NCI-H1048 (cell line): ENCODE measurements around the gene ZFYVE27.

Experiments used
- DNase-seq: peaks from one replicate; lab custom pipeline; 2025; lab: John Stamatoyannopoulos, UW

ZFYVE27 gene

DNA sequence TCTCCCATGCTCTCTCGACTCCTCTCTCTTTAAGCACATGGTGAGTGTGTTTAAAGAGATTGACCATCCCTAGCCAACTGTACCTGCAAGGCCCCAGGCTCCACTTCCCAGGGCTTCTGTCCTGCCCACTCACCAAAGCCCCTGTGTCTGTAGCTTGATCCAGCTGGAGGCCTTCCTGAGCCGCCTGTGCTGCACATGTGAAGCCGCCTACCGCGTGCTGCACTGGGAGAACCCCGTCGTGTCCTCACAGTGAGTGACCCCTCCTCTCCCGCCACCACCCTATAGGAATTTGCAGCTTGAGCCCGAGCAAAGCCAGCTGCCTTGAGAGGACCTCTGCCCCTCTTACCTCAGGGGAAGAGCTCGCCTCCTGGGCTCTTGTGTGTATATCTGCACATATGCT lies 11.2 kb downstream of the ZFYVE27 start:
- no peak for DNase-seq

DNA sequence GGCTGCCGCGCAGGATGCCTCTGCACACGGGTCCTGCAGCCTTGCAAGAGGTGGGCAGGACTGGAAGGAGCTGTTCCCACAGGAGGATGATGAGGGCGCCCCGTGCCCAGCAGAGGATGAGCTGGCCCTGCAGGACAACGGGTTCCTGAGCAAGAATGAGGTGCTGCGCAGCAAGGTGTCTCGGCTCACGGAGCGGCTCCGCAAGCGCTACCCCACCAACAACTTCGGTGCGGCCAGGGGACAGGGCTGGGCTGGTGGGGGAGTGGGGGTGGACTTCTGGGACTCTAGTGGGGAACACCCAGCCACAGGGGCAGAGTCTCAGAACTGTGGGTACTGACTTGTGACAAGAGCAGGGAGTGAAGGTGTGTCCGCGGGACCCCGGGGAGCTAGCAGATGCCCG lies 16.0 kb downstream of the ZFYVE27 start:
- DNase-seq: no peak

DNA sequence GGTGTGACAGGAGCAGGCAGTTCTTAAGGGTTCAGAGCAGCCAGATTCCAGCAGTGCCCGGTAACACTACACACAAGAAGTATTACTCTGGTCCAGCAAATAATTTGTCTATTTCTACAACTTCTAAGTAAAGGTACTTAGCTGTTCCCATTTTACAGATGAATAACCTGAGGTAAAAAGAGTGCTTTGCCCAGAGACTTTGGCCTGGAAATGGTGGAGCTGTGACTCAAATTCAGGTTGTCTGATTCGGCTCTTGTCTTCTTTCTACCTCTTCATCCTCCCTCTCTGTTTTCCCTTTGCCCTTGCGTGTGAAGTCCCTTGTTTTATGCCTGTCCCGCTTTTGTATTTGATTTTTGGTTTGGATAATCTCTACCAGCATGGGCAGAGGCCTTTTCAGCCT lies 17.8 kb downstream of the ZFYVE27 start:
- DNase-seq: no peak

DNA sequence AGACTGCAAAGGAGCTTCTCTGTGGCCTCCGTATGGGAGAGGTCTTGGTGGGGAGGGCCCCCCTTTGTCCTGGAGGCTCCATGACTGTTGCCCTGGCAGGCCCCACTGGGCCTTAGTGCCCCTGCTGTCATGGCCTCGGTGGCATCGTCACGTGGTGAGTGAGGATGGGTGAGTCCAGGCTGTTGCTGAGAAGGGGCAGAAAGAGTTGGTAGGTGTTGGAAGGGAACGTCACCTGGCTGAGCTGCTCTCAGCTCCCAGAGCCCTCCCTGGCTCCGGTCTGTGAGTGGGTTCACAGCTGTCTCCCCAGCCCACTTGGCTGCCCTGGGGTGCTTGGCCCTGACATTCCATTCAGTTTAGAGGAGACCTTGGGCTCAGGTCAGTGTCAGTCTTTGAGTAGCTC lies 18.8 kb downstream of the ZFYVE27 start:
- DNase-seq: no peak

DNA sequence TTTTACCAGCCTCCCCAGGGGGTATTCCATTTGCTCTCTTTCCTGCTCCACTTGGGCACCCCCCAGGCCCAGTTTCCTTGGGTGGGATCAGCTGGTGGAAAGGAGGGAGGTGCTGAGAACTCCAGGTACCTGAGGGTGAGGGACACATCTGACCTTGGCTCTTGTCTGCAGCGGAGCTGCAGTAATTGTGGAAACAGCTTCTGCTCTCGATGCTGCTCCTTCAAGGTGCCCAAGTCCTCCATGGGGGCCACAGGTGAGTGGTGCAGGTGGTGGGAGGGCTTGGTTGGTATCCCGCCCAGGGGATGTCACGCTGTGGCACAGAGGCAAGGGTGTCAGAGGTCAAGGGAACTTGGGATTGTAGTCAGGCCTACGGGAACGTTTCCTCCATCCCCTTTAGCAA lies 20.5 kb downstream of the ZFYVE27 start:
- no peak for DNase-seq

DNA sequence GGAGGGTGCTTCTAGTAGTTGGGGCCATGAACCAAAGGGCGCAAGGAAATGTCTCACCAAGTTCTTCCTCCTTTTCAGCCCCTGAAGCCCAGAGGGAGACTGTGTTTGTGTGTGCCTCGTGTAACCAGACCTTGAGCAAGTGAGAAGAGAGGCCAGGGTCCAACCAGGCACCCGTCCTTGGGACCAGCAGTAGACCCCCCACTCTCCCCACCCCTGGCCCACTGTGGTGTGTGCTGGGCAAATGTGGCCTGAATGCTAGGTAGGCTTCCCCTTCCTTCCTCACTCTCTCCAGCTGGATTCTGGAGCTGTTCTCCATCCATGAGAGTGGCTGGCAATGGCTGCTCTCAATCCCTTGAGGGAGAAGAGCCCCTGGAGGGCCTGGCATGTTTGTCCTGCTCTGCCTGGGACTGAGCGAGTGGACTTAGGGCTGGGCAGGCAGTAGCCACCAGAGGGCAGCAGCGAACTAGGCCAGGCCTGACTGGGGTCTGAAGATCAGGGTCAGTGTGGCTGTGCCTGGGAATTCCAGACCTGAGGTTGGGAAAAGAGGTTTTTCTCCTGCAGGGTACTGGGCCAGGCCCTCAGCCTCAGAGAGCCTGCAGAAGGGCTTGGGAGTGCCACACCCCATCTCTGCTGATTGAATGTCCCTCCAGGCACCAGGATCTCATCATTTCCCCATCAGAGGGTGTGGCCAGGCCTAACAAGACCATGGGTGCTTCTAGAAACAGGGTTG lies 22.4 kb downstream of the ZFYVE27 start:
- DNase-seq: no peak

DNA sequence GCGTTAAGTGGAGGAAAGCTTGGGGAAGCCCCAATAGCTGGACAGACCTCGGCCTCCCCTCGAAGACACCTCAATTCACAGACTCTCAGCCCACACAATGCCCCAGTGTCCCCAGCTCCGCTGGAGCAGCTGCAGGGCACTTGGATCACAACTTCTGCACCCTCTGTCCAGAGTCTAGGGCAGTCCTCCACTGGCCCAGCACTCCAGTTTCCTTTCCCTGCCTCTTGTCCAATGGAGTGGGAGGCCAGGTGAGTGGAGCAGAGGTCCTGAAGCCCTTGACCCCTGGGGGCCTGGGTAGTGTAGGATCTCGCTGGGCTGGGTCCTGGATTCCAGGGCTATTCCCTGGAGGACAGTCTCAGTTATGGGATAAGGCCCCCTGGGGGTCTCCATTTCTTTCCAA lies 23.0 kb downstream of the ZFYVE27 start:
- no peak for DNase-seq

DNA sequence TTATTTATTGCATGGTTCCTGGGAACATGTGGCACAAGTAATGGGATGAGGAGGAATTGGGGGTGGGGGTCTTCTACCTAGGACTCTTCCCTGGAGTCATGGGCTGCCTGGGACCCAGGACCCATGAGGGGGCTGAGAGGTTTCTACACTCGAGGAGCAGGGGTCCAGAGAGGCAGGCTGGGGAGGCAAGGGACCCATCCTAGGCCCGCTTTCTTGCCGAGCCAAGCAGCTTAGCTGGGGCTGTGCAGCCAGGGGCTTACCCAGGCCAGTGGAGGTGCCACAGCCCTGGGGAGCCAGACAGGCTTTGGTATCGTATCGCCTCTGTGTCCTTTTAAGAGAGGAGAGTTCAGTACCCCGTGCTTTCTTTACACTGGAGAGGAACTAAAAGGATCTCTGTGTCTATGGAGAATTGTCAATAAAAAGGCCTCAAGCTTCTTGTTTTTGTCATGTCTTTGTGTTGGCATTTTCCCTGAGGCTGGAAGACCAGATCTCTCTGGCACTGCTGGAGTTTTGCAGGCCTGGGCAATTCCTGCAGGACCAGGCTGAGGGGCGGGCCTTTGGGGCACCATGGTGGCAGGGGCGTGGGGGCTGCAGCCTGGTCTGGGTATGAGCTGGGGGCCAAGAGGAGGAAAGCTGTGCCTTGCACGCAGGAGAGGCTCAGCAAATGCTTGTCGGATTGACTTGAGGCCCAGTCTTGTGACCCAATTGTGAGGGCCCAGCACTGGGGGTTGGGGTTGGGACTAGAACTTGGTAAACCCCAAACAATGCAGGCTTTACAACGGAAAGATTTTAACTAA lies 23.7 kb downstream of the ZFYVE27 start:
- no peak for DNase-seq

DNA sequence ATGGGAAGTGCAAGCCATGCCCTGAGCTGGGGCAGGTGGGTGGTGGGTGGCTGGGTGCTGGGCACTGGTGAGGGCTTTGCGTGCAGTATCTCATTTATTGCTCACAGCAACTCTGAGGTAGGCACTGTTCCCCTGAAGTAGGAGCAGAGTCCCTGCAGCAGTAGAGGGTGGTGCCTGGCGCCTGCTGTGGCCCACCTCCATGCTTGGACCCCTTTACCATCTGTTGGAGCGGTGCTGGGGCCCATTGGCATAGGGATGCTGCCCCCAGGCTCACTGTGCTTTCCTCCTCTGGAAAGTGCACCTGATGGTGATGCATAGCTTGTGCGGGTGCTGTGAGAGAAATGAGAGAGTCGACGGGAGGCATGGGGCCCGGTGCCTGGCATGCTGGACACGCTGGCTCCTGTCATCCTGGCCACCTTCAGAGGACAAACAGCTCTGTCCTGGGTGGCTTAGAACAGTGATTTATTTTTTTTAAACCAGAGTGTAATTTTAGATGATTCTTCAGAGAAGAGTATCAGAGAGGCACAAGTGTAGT lies 24.5 kb downstream of the ZFYVE27 start:
- no peak for DNase-seq

DNA sequence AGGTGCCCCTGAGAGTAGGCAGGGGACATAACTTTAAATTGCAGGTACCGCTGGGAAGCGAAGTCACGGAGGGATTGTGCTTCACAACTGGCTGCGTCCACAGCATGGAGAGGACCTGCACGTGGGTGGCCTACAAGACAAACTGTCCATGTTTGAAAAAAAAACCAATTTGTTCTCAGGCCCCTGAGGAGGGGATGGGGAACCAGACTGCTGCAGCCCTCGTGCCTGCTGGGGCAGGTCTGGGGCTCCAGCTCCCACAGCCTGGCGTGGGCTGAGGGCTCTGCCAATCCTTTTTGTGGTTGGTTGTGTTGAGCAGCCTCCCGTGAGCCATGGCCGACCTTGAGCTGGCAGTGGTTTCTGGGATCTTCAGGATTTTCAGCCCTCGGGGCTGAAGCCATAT lies 25.1 kb downstream of the ZFYVE27 start:
- DNase-seq: no peak

DNA sequence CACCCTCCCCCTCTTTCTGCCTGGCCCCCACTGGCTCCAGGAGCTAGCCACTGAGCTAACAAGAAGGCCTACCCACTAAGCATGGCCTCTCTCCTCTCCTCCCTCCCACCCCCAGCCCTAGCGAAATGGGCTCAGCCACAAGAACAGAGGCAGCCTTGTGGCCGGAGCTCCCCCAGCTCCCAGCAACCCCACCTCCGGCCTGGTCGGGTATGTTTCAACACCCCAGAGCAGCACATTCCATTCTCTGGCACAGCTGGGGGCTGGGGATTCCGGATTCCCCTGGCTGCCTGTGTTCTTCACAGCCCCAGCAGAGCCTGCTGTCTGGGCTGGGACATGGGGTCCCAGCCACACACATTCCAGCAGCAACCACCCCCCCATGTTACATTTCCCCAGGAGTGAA lies 25.9 kb downstream of the ZFYVE27 start:
- no peak for DNase-seq

DNA sequence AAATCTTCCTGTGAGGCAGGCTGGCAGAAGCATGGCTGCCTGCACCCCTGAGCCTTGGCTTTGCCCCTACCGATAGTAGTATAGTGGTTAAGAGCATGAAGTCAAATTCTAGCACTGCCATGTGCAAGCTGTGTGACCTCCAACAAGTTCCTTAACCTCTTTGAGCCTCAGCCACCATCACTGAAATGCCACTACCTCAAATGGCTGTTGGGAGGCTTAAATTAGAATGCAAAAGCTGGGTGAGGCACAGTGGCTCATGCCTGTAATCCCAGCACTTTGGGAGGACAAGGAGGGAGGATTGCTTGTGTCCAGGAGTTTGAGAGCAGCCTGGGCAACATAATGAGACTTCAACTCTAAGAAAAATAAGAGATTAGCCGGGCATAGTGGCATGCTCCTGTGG lies 26.5 kb downstream of the ZFYVE27 start:
- no peak for DNase-seq

DNA sequence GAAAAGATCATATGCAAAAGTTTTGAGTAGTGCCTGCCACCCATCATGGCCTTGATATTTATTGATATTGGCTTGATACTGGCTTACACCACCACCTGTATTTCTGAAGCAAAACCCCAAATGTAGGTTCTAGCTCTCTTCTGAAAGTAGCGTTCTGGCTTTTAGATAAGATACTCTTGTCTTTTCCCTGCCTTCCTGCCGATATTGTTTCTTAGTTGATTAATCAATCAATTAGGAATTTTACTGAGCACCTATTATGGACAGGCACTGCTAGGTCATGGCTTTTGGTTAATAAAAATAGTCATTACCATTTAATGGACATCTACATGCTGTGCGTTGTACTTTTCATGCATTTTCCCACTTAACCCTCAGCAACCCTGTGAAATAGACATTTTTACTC lies 27.0 kb downstream of the ZFYVE27 start:
- no peak for DNase-seq

DNA sequence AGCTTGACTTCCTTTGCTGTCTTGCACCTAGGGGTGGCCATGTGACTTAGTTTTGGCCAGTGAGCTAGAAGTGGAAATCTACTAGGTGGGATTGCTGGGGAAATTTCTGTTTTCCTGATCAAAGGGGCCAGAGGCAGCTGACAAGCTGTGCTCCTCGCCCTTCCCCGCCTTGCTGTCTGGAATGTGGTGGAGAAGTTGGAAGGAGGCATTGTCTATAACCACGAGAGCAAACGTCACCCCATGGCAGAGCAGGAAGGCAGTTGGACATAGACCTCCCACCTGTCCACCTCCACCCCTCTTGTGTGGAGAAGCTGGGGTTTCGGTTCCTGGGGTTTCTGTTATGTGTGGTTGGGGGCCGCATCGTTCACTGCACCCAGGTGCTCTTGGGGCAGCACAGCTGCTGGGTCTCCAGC lies 27.6 kb downstream of the ZFYVE27 start:
- no peak for DNase-seq

DNA sequence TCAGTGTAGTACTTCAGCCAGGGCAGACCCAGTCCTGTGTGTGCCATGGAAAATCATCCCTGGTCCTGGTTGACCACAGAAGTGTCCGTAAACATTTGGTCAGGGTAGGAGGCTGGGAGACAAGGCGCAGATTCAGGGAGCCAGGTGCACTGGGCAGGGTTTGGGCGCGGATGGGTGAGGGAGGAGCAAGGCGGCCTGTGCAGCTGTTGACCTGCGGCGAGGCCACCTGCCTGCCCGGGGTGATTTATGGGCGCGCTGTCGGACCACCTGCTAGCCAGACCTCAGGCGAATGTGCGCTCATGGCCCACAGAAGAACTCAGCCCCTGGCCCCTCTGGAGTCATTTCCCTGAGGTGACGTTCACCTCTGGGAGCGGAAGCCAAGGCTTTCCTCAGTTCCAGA lies 28.3 kb downstream of the ZFYVE27 start:
- DNase-seq: no peak

DNA sequence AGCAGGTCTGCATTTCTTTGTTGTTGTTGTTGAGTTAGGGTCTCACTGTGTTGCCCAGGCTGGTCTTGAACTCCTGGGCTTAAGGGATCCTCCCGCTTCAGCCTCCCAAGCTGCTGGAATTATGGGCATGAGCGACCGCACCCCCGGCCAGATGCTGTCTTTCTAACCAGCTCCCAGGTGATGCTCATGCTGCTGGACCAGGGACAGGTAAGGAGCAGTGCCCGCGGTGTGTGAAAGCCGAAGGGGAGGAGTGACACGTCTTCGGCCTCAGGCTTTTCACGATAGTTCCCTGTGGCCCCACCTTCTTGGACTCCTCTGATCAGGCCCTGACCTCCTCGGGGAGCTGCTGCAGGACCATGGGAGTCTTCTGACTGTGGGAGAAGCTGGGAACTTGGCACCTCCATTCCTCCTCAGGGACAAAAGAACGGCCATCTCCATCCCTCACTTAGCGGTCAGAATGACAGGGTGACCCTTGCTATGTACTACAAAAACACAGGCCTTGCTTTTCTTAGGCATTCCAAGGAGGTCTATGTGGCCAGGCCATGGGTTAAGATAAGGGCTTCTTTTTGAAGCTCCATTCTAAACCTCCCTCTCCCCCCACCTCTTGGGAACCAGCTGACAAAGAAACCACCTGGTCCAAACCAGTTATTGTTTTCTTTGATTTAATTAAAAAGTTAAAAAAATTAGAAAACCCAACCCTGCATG lies 29.3 kb downstream of the ZFYVE27 start:
- DNase-seq: no peak

DNA sequence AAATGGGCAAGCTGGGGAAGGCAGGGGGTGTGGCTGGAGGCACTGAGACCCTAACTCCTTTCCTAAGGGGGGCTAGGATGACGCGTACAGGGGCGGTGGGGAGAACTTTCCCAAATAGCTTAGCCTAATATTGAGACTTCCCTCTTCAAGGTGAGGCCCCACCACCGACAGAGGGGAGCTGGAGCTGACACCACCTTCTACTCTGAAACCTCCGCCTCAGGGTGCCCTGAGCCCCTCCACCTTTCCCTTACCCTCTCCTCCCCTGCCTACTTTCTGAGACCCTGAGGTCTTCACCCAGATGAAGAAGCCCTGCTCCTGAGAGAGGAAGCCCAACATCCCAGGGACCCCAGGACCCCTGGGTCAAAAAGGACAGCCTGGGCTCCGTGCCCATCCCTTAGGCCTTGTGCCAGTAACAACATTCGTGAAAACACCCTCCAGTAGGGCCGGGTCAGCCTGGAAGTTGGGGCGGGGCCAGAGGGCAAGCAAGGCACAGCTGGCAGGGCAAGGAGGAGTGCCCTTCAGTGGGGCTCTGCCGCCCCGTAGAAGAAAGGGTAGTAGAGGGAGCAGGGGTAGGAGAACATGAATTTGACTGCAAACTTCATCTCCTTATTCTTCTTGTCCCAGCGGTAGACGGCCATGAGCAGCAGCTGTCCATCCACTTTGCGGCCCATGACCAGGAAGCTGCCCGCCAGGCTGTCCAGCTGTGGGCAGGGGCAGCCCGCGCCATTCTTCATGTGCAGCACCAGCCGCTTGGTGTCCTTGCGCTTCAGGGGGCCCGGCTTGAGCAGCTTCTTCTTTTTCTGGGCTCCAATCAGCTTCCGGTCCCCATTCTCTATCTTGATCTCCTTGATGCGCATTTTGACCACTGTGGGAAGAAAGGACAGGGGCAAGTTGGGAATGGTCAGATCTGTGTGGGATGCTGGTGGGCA lies 30.3 kb downstream of the ZFYVE27 start:
- DNase-seq: no peak

DNA sequence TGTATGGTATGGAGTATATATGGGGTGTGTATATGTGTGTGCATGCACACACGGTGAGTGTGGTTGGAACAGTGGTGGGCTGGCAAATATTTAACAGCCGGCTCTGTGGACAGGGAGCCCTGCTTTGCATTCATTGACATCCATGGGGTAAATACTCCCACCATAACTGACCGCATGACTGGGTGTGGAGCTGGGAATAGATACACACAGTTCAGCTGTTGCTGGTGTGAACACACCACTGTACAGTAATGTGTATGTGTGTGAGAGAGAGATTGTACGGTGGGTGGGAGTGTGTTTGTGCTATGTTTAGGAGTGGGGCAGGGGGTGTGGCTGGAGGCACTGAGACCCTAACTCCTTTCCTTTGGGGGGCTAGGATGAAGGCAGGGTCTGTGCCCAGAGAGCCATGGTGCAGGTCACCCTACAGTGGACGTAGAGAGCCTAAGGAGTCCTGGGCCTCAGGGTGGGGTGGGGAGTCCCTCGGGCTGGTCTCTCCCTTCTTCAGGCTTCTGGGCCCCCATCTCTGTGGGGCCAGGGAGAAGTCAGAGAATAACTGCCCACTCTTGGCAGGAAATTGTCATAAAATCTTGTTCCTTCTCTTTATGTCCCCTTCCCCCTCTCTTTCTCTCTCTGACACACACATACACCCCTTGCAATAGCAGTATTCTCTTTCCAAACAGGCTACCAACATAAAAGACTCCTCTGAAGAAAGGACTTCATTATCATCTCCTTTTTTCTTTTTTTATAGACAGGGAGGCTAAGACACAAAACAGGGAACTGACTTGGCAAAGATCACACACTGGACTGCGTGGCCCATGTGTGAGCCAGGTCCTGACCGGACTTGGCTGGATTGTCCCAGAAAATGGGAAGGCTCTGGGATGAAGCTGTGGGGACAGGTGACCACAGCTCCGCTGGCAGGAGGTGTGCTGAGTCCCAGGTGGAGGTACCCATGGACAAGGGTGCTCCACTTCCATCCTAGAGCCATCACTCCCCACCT lies 31.7 kb downstream of the ZFYVE27 start:
- no peak for DNase-seq

DNA sequence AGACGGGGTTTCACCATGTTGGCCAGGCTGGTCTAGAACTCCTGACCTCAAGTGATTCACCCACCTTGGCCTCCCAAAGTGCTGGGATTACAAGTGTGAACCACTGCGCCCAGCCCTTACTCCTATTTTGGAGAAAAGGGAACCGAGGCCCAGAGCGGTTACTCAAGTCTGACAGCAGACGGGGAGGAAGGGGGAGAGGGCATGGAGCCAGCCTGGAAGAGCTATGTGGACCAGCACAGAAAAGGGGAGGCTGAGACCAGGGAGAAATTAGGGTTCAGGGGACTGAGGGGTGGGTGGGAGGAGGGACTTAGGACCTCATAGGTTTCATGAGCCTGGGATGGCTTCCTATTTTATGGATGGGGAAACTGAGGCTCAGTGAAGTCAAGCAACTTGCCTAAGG lies 33.3 kb downstream of the ZFYVE27 start:
- DNase-seq: no peak
